Suprapubic skin (tissue), 4 donors: ENCODE data around the gene EVI2A. TPM values are rescaled to one million over a fixed set of nuclear protein-coding genes. Genes with fewer than 3 reads are reported as not detected.

Source experiments
- DNase-seq, 2 donors: peaks; one replicate each; pipeline ENCODE4 v3.0.0-alpha.2; 2019; ENCODE audit warnings: low spot score in 2 of 2
- H3K27ac ChIP-seq: fragments of 200-600 bp; sonication (generic); one replicate; pipeline ENCODE4 v1.5.1; 2019
- H3K27me3 ChIP-seq: fragments of 200-600 bp; sonication (generic); one replicate; pipeline ENCODE4 v1.5.1; 2019
- H3K36me3 ChIP-seq: fragments of 200-600 bp; sonication (generic); one replicate; pipeline ENCODE4 v1.5.1; 2019
- H3K4me1 ChIP-seq: fragments of 200-600 bp; sonication (generic); one replicate; pipeline ENCODE4 v1.5.1; 2019
- H3K4me3 ChIP-seq: fragments of 200-600 bp; sonication (generic); one replicate; pipeline ENCODE4 v1.5.1; 2019; ENCODE audit warnings: mild to moderate bottlenecking
- H3K9me3 ChIP-seq: fragments of 200-600 bp; sonication (generic); one replicate; pipeline ENCODE4 v1.5.1; 2019
- EP300 ChIP-seq: sonication (generic); formaldehyde crosslinking; IDR thresholded peaks from one replicate; pipeline ENCODE4 v1.6.1; 2017; ENCODE audit warnings: antibody characterized with exemption
- POLR2A ChIP-seq, 2 donors: fragments of 450-650 bp; IDR thresholded peaks; one replicate each; pipeline ENCODE4 v1.6.1; 2017; ENCODE audit warnings: antibody characterized with exemption in 2 of 2, mild to moderate bottlenecking in 2 of 2, moderate library complexity in 2 of 2
- POLR2AphosphoS5 ChIP-seq, 3 donors: sonication (generic); formaldehyde crosslinking; IDR thresholded peaks; one replicate each; pipeline ENCODE4 v1.6.1; 2017; ENCODE audit warnings: antibody characterized with exemption in 3 of 3
- WGBS: methylation state at CpG from one replicate; pipeline ENCODE4 v1.1.5; 2018; 5-methylcytosine and 5-hydroxymethylcytosine counted together
- total RNA-seq, 4 donors: library from RNA; depleted of rRNA; stranded (reverse); fragments of >200 nt; gene quantifications; one replicate each; pipeline ENCODE4 v1.1.0, GENCODE V29; 2016
- TF ChIP-seq, protein P1 (sequence below), 2 donors: fragments of 200-600 bp in 1 of 2; fragments of 450-650 bp in 1 of 2; sonication (generic) in 1 of 2; IDR thresholded peaks; one replicate each; pipeline ENCODE4 v1.5.1; 2016 to 2019; ENCODE audit warnings: antibody characterized with exemption in 2 of 2, mild to moderate bottlenecking in 1 of 2, moderate library complexity in 1 of 2

The EVI2A gene
- total RNA-seq, 4 donors from 2014 or later: 1.2 to 3.3 (median 1.9) TPM

DNA sequence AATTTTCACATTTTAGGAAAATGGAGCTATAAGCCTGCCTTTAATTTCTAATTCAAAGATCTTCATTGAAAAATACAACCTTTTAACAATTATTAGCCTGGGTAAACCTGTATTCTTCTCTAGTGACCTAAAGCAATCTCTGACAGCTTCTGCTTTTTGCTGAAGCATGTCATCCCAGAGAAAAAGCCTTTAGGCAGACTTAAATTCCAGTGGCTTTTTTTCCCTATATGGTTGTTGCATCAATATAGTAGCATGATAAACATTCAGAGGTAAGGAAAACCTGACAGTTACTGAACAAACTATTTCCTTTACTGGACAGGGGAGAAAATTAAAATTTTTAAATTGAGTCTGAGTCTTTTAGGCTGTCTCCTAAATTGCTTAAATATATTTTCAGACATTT lies 7.8 kb upstream of the EVI2A start:
- Histone ChIP-seq H3K27ac (no peak overlapping the region), H3K27me3 (no peaks in the 10 kb centered on the region), H3K4me1 (no peaks in the 10 kb centered on the region), H3K4me3 (no peak overlapping the region), H3K36me3 (peaks cover 27% of the 10 kb centered on the region), H3K9me3 (no peaks in the 10 kb centered on the region)
- TF ChIP-seq, protein P1, sequence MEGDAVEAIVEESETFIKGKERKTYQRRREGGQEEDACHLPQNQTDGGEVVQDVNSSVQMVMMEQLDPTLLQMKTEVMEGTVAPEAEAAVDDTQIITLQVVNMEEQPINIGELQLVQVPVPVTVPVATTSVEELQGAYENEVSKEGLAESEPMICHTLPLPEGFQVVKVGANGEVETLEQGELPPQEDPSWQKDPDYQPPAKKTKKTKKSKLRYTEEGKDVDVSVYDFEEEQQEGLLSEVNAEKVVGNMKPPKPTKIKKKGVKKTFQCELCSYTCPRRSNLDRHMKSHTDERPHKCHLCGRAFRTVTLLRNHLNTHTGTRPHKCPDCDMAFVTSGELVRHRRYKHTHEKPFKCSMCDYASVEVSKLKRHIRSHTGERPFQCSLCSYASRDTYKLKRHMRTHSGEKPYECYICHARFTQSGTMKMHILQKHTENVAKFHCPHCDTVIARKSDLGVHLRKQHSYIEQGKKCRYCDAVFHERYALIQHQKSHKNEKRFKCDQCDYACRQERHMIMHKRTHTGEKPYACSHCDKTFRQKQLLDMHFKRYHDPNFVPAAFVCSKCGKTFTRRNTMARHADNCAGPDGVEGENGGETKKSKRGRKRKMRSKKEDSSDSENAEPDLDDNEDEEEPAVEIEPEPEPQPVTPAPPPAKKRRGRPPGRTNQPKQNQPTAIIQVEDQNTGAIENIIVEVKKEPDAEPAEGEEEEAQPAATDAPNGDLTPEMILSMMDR (IDR thresholded peaks at IDR 0.05): no peak
- TF ChIP-seq EP300 (no peak), POLR2A (IDR thresholded peaks at IDR 0.05) (no peak), POLR2AphosphoS5 (IDR thresholded peaks at IDR 0.05) (no peak)
- DNase-seq: no peak

DNA sequence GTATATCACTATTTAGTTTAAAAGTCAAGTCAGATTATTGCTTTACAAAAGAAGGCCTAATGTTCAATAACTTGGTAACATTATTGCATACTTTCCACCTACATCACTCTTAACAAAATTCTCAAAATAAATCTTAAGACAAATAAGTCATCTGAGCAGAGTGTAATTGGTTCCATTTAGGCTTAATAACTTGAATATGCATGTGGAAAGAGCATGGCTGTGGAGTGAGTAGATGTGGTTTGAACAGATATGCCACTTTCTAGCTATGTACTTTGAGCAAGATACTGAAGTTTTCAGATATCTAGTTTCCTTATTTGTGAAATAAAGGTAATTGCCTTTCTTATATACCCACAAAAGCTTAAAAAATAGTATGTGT lies 6.7 kb upstream of the EVI2A start:
- no peaks in the 10 kb centered on the region for H3K9me3 ChIP-seq
- peaks cover 27% of the 10 kb centered on the region for H3K36me3 ChIP-seq
- H3K27me3 ChIP-seq: no peaks in the 10 kb centered on the region
- TF ChIP-seq, protein P1 (IDR thresholded peaks at IDR 0.05): no peak
- TF ChIP-seq POLR2AphosphoS5 (IDR thresholded peaks at IDR 0.05) (no peak), POLR2A (IDR thresholded peaks at IDR 0.05) (no peak), EP300 (no peak)
- DNase-seq: no peak
- H3K4me3 ChIP-seq: no peak overlapping the region
- no peak overlapping the region for H3K27ac ChIP-seq
- no peaks in the 10 kb centered on the region for H3K4me1 ChIP-seq

DNA sequence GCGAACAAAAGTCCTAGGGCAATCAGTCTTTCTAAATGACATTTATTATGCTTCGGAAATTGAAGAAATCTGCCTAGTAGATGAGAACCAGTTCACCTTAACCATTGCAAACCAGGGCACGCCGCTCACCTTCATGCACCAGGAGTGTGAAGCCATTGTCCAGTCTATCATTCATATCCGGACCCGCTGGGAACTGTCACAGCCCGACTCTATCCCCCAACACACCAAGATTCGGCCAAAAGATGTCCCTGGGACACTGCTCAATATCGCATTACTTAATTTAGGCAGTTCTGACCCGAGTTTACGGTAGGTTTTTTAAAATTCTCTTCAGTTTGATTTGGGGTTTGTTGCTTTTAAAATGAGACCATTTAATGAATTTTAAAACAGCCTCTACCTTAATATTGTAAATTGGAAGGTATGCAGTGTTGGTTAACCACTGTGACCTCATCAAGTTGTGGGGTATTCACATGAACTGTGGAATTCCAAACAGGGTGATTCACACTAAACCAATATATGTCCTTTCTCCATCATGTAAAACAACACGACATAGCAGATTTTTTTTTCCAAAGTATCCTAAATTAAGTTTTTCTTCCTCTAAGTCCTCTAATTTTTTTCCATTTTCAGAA lies 6.2 kb upstream of the EVI2A start:
- Histone ChIP-seq H3K27me3 (no peaks in the 10 kb centered on the region), H3K9me3 (no peaks in the 10 kb centered on the region), H3K4me3 (no peak overlapping the region), H3K27ac (no peak overlapping the region), H3K4me1 (no peaks in the 10 kb centered on the region), H3K36me3 (peaks cover 27% of the 10 kb centered on the region)
- WGBS: 94% methylated on average over 12 of the region's 12 CpGs
- TF ChIP-seq EP300 (no peak), POLR2AphosphoS5 (IDR thresholded peaks at IDR 0.05) (no peak), POLR2A (IDR thresholded peaks at IDR 0.05) (no peak)
- TF ChIP-seq, protein P1 (IDR thresholded peaks at IDR 0.05): no peak
- DNase-seq: no peak

DNA sequence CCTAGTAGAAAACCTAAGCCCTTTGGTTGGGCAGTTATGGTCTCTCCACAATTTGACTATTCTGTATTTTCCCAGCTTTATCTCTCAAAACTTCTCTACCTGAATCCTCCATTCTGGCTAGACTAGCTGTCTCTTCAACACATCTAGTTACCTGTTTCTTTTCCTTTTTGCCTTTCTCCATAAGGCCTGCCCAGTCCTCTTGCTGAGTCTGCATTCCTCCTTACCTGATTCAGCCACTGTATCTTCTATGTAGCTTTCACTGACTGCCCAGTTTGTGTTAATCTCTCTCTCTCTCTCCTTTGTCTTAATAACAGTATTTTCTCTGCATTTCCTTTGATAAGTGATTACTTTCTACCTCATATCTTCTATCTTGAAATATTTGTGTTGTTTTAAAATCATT lies 2.1 kb upstream of the EVI2A start:
- Histone ChIP-seq H3K27ac (no peak overlapping the region), H3K4me3 (no peak overlapping the region), H3K36me3 (peaks cover 27% of the 10 kb centered on the region), H3K27me3 (no peaks in the 10 kb centered on the region), H3K9me3 (no peaks in the 10 kb centered on the region), H3K4me1 (peaks cover 1% of the 10 kb centered on the region)
- TF ChIP-seq, protein P1 (IDR thresholded peaks at IDR 0.05): no peak
- TF ChIP-seq EP300 (no peak), POLR2A (IDR thresholded peaks at IDR 0.05) (no peak), POLR2AphosphoS5 (IDR thresholded peaks at IDR 0.05) (no peak)
- DNase-seq: no peak

DNA sequence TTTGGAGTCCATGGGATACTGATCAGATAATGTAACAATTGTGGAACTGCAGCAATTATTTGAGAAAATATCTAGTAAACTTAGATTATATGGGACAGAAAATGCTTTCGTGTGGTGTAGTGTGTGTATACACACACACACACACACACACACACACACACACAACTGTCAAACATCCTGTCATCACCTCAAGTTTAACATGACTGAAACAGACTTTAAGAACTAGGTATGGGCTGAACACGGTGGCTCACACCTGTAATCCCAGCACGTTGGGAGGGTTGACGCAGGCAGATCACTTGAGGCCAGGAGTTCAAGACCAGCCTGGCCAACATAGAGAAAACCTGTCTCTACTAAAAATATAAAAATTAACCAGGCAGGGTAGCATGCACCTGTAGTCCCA lies 544 bp upstream of the EVI2A start:
- H3K36me3 ChIP-seq: peaks cover 13% of the 10 kb centered on the region
- no peaks in the 10 kb centered on the region for H3K27me3 ChIP-seq
- WGBS: 97% methylated on average over 4 of the region's 4 CpGs
- DNase-seq: no peak
- H3K4me1 ChIP-seq: peaks cover 12% of the 10 kb centered on the region
- H3K4me3 ChIP-seq: no peak overlapping the region
- TF ChIP-seq, protein P1 (IDR thresholded peaks at IDR 0.05): no peak
- no peak for TF ChIP-seq POLR2A (IDR thresholded peaks at IDR 0.05)
- no peak for TF ChIP-seq POLR2AphosphoS5 (IDR thresholded peaks at IDR 0.05)
- TF ChIP-seq EP300: no peak
- H3K27ac ChIP-seq: no peak overlapping the region
- H3K9me3 ChIP-seq: no peaks in the 10 kb centered on the region
